Activated CD4-positive, alpha-beta T cell treated with anti-CD3 and anti-CD28 coated beads, Interleukin-2, amount 50 U/mL, for 48 hours (primary cell): ENCODE measurements around the gene IL32.
"Not testable (repeated sequence)": the region's sequence is repeated elsewhere in the genome, so short reads cannot be mapped to it uniquely, and the experiment has no call there.

Experiments
- DNase-seq, 2 experiments: peaks; one replicate each; pipeline ENCODE4 v3.0.0-alpha.2; 2020

Gene IL32

DNA sequence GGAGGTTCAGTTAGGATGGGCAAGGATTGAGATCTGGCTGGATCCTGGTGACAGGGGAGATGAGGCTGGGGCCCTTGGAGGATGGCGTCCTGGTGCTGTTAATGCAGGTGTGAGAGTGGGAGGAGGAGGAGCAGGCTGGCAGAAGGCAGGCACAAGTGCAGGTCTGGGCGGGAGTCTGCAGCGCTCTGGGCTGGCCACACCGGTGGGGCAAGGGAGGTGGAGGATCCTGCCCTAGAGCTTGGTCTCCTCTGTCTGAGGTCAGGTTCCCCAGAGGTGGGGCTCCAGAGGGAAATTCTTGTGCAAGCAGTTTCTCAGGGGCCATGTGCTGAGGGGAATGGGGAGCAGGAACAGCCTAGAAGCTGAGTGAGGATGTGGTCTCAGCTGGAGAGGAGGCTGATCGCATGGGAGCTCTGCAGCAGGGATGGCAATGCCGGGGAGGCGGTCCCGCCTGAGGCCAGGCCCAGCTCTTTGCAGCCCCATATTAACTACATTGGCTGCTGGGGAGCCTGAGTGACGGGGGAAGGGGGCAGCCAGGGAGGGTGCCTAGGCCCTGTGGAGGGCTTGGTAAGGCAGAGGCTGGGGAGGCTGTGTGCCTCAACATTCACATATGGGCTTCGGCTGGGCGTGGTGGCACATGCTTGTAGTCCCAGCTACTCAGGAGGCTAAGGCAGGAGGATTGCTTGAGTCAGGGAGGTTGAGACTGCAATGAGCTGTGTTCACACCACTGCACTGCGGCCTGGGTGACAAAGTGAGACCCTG, 12.7 kb upstream of the IL32 start:
- peak in 1 of 2 experiments; percentile 48 for DNase-seq

GRCh38 chr16:3053330-3053710, 12.1 kb upstream of the IL32 start:
- DNase-seq = not testable (repeated sequence)

DNA sequence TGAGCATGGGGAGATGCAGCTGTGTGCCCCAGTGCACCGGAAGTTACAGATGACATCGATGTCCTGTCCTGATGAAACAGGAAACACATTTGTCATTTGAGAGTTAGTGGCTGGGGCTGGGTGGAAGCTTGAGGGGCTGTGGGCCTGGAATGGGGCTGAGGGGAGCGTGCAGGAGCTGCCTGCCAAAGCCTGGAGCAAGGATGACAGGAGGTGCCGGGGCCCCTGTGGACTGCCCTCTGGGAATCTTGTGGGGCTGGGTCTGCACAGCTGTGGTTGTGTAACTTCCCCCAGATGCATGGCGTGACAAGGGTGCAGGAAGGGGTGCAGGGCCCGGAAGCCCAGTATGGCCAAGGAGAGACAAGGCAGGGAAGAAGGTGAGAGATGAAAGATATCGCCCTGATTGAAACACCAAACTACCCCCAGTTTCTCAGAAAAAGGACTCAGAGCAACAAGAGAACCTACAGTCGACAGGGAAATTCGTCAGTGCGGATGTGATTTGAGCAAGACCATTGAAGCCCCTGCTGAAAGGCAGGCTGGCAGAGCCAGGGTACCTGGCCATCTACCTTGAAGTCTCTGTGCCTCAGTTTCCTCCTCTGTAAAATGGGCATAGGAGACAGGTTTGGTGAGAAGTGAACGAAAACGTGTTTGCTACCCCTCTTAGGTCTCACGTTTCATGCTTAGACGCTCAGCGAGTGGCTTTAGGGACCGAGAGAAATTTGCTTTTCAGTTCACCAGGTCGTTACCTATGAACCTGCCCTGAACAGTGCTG, 10.3 kb upstream of the IL32 start:
- DNase-seq = no peak

- not testable (repeated sequence) for DNase-seq
Measured at GRCh38 chr16:3055734-3056115, 9.7 kb upstream of the IL32 start.

- no peak for DNase-seq
Measured at GRCh38 chr16:3056336-3057180, 8.9 kb upstream of the IL32 start.

- no peak for DNase-seq
Measured at GRCh38 chr16:3057181-3058138, 8.0 kb upstream of the IL32 start.

GRCh38 chr16:3058139-3059030, 7.1 kb upstream of the IL32 start:
- DNase-seq = peak; percentile 59 to 66

DNA sequence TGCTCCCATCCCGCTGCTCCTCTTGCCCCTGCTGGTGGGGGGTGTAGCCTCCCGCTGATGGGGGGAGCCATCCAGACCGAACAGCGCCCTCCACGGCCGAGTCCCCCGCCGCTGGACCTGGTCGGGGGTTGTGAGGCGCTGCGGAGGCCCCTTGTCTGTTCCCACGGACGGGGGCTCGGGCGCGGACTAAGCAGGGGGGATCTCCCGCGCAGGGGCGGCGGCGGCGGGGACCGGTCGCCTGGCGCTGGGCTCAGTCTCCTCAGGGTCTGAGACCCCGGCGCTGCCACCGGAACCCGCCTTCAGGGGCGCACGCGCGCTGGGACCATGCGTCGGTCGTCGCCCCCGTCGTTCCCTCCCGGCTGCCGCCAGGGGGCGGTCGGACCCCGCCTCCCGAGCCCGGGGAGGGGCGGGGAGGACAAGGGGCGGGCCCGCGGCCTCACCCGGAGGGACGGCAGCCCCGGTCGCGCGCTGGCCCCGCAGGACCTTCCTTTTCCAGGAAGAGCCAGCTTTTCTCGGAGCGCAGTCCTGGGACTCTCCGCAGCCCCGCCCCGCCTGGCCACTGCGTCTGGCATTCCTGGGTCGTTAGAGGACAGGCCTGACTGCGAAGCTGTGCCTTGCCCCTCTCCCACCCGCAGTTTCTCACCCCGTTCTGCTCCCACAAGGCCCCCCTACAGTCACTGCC, 6.3 kb upstream of the IL32 start:
- peak; percentile 89 to 90 for DNase-seq

- no peak for DNase-seq
Measured at GRCh38 chr16:3059723-3060242, 5.7 kb upstream of the IL32 start.

- no peak for DNase-seq
Measured at GRCh38 chr16:3060339-3061127, 4.9 kb upstream of the IL32 start.

- DNase-seq = no peak
Measured at GRCh38 chr16:3062553-3062952, 2.9 kb upstream of the IL32 start.

DNA sequence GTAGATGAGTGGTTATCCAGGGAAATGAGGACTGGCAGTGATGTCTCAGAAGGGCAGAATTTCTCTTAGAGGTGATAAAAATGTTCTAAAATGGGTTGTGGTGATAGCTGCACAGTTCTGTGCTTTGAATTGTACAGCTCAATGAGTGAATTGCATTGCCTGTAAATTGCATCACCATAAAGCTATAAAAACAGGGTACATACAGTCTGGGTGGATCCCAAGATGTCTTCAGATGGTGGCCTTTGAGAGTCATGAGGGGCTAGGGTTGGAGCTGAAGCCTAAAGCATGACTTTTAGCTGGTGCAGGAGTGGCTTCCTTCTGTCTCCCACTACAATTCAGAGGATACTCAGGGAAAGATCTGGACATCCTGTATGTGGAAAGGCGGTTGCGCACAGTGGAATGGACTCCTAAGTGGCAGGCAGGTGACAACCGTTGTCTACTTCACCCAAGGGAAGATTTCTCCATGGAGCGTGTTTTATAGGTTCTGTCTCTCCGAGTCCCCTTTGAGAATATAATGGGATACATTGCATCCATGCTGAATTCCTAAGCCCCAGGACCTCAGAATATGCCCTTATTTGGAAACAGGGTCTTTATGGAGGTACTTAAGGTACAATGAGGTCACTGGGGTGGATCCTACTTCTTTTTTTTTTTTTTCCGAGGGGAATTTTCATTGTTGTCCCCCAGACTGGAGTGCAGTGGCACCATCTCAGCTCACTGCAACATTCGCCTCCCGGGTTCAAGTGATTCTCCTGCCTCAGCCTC, 1.6 kb upstream of the IL32 start:
- no peak for DNase-seq

- DNase-seq = peak in 1 of 2 experiments; percentile 46
Measured at GRCh38 chr16:3065742-3066439, 451 bp downstream of the IL32 start.

- DNase-seq = peak in 1 of 2 experiments; percentile 37
Measured at GRCh38 chr16:3066440-3066748, 954 bp downstream of the IL32 start.

GRCh38 chr16:3068487-3068886, 3.0 kb downstream of the IL32 start:
- no peak for DNase-seq

DNA sequence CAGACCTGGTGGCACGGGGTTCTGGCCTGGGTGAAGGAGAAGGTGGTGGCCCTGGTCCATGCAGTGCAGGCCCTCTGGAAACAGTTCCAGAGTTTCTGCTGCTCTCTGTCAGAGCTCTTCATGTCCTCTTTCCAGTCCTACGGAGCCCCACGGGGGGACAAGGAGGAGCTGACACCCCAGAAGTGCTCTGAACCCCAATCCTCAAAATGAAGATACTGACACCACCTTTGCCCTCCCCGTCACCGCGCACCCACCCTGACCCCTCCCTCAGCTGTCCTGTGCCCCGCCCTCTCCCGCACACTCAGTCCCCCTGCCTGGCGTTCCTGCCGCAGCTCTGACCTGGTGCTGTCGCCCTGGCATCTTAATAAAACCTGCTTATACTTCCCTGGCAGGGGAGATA, 3.7 kb downstream of the IL32 start:
- DNase-seq = not testable (repeated sequence)

DNA sequence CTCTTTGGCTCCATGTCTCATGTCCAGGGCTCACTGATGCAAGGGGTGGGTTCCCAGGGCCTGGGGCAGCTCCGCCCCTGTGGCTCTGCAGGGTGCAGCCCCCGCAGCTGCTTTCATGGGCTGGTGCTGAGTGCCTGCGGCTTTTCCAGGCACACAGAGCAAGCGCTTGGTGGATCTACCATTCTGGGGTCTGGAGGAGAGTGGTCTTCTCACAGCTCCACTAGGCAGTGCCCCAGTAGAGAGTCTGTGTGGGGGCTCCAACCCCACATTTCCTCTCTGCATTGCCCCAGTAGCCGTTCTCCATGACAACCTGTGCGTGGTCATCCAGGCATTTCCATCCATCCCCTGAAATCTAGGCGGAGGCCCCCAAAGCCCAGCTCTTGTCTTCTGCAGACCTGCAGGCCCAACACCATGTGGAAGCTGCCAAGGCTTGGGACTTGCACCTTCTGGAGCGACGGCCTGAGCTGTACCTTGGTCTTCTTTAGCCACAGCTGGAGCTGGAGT, 5.2 kb downstream of the IL32 start:
- peak; percentile 55 to 64 for DNase-seq

DNA sequence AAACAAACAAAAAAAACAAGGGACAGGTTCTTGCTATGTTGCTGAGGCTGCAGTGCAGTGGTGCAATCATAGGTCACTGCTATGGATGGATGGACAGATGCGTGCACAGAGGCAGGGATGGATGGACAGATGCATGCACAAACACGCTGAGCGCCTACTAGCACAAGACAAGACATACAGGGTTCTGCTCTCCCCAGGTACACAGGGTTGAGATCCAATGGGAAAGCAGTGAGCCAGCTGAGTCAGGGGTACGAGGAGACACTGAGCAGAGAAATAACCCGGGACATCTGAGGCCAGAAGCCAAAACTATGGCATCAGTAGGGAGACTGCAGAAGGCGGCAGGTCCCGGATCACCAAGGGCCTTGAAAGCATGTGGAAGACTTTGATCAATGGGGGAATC, 6.2 kb downstream of the IL32 start:
- peak in 1 of 2 experiments; percentile 51 for DNase-seq
